MM.1S (cell line): ENCODE data around the gene SHISA6.

Source experiments
- DNase-seq: peaks from one replicate; pipeline ENCODE4 v3.0.0-alpha.2; 2015
- H2AFZ ChIP-seq: fragments of 300-600 bp; sonication (generic); 2 replicates; pipeline ENCODE4 v1.6.0; 2016; ENCODE audit warnings: antibody characterized with exemption, low read length
- H3F3A ChIP-seq: fragments of 300-600 bp; sonication (generic); 2 replicates; pipeline ENCODE4 v1.6.1; 2016; ENCODE audit warnings: mild to moderate bottlenecking, antibody characterized with exemption, low read length, moderate library complexity, mixed read lengths; ENCODE audit not compliant: insufficient read depth
- H3K27ac ChIP-seq: fragments of 300-600 bp; sonication (generic); 2 replicates; pipeline ENCODE4 v1.5.1; 2016; ENCODE audit warnings: mild to moderate bottlenecking, low read length
- H3K27me3 ChIP-seq: fragments of 300-600 bp; sonication (generic); replicated peaks from 2 replicates; pipeline ENCODE4 v1.6.0; 2016; ENCODE audit warnings: low read length; ENCODE audit not compliant: insufficient read depth
- H3K36me3 ChIP-seq: fragments of 300-600 bp; sonication (generic); replicated peaks from 2 replicates; pipeline ENCODE4 v1.6.1; 2016; ENCODE audit warnings: mild to moderate bottlenecking, low read length, mixed read lengths; ENCODE audit not compliant: insufficient read depth
- H3K4me1 ChIP-seq: fragments of 300-600 bp; sonication (generic); 2 replicates; pipeline ENCODE4 v1.6.1; 2016; ENCODE audit warnings: low read length, mixed read lengths
- H3K4me2 ChIP-seq: fragments of 300-600 bp; sonication (generic); 2 replicates; pipeline ENCODE4 v1.6.0; 2016; ENCODE audit warnings: low read depth, low read length
- H3K4me3 ChIP-seq: fragments of 300-600 bp; sonication (generic); 2 replicates; pipeline ENCODE4 v1.5.1; 2016; ENCODE audit warnings: low read length, mixed read lengths
- H3K79me2 ChIP-seq: fragments of 300-600 bp; sonication (generic); 2 replicates; pipeline ENCODE4 v1.6.1; 2016; ENCODE audit warnings: mixed run types, low read length, mixed read lengths
- H3K9ac ChIP-seq: fragments of 300-600 bp; sonication (generic); 2 replicates; pipeline ENCODE4 v1.6.1; 2016; ENCODE audit warnings: low read length, mixed read lengths
- H3K9me2 ChIP-seq: fragments of 300-600 bp; sonication (generic); replicated peaks from 2 replicates; pipeline ENCODE4 v1.6.1; 2016; ENCODE audit warnings: mild to moderate bottlenecking, low read length, mixed read lengths; ENCODE audit not compliant: insufficient read depth
- H3K9me3 ChIP-seq: fragments of 300-600 bp; sonication (generic); replicated peaks from 2 replicates; pipeline ENCODE4 v1.6.1; 2016; ENCODE audit warnings: mild to moderate bottlenecking, low read length, mixed read lengths; ENCODE audit not compliant: insufficient read depth
- H4K20me1 ChIP-seq: fragments of 300-600 bp; sonication (generic); 2 replicates; pipeline ENCODE4 v1.6.1; 2016; ENCODE audit warnings: mild to moderate bottlenecking, low read length, moderate library complexity, mixed read lengths; ENCODE audit not compliant: insufficient read depth
- EZH2 ChIP-seq: fragments of 300-600 bp; sonication (generic); optimal IDR thresholded peaks from 2 replicates; pipeline ENCODE3; 2017; ENCODE audit warnings: low read depth, mild to moderate bottlenecking, antibody characterized with exemption, low read length, mixed read lengths
- EZH2phosphoT487 ChIP-seq: fragments of 300-600 bp; sonication (generic); IDR thresholded peaks from 2 replicates; pipeline ENCODE4 v1.6.1; 2018; ENCODE audit warnings: antibody characterized with exemption, low read length
- TF ChIP-seq, protein P1 (sequence below): fragments of 300-600 bp; sonication (generic); IDR thresholded peaks from 2 replicates; pipeline ENCODE4 v1.5.1; 2016; ENCODE audit warnings: antibody characterized with exemption, low read length, mixed read lengths

The SHISA6 gene

DNA sequence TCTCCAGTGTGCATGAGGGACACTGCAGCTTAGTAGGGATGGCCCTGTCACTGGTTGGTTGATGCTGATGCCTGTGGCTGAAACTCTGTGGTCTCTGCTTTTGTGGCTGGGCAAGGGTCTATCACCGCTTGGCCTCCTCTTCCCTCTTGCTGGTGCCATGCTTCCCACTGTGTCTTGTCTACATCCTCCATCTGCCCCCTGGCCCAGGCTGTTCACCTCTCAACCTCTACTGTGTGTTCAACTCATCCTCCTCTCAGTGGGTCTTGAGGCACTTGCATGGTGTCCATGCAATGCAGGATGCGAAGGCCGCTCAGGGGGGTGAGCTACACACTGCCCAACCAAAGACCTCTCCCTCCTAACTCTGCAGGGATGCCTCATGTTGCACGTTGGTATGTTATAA is 19.8 kb upstream of the SHISA6 start:
- Histone ChIP-seq H3K36me3 (no peaks in the 10 kb centered on the region), H3K4me2 (no peak overlapping the region), H3K79me2 (no peaks in the 10 kb centered on the region), H2AFZ (no peak overlapping the region), H3K4me1 (no peaks in the 10 kb centered on the region), H4K20me1 (no peaks in the 10 kb centered on the region), H3K27ac (no peak overlapping the region), H3K27me3 (no peaks in the 10 kb centered on the region), H3K9ac (no peak overlapping the region), H3K4me3 (no peak overlapping the region), H3K9me2 (no peaks in the 10 kb centered on the region), H3K9me3 (no peaks in the 10 kb centered on the region), H3F3A (no peaks in the 10 kb centered on the region)
- TF ChIP-seq, protein P1, sequence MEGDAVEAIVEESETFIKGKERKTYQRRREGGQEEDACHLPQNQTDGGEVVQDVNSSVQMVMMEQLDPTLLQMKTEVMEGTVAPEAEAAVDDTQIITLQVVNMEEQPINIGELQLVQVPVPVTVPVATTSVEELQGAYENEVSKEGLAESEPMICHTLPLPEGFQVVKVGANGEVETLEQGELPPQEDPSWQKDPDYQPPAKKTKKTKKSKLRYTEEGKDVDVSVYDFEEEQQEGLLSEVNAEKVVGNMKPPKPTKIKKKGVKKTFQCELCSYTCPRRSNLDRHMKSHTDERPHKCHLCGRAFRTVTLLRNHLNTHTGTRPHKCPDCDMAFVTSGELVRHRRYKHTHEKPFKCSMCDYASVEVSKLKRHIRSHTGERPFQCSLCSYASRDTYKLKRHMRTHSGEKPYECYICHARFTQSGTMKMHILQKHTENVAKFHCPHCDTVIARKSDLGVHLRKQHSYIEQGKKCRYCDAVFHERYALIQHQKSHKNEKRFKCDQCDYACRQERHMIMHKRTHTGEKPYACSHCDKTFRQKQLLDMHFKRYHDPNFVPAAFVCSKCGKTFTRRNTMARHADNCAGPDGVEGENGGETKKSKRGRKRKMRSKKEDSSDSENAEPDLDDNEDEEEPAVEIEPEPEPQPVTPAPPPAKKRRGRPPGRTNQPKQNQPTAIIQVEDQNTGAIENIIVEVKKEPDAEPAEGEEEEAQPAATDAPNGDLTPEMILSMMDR: no peak
- TF ChIP-seq EZH2phosphoT487 (no peak), EZH2 (no peak)
- no peak for DNase-seq

DNA sequence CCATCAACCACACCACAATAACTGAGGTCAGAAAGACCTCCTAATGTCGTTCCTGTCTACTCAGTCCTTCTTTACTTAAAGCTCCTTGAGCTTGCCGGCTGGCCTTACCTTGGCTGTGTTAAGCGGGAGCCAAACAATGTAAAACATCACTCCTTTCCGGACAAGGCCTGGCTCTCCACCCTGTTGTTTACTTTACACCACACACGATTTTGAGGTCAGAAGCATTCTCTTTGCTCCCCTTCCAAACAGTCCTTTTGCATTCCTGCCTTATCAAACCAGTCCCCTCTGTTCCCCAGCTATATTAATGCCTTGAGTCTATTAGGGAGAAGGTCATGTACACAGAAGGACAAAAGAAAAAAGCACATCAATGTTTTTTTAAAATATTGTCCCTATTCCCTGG is 19.3 kb upstream of the SHISA6 start:
- Histone ChIP-seq H3F3A (no peaks in the 10 kb centered on the region), H3K79me2 (no peaks in the 10 kb centered on the region), H3K4me3 (no peak overlapping the region), H3K27me3 (no peaks in the 10 kb centered on the region), H3K9me2 (no peaks in the 10 kb centered on the region), H2AFZ (no peak overlapping the region), H3K4me1 (no peaks in the 10 kb centered on the region), H3K36me3 (no peaks in the 10 kb centered on the region), H3K27ac (no peak overlapping the region), H3K9me3 (no peaks in the 10 kb centered on the region), H4K20me1 (no peaks in the 10 kb centered on the region), H3K9ac (no peak overlapping the region), H3K4me2 (no peak overlapping the region)
- no peak for DNase-seq
- TF ChIP-seq, protein P1: no peak
- TF ChIP-seq EZH2phosphoT487 (no peak), EZH2 (no peak)

- Histone ChIP-seq H3K79me2 (no peaks in the 10 kb centered on the region), H3K9ac (no peak overlapping the region), H3K27ac (no peak overlapping the region), H2AFZ (no peak overlapping the region), H3K27me3 (no peaks in the 10 kb centered on the region), H3F3A (no peaks in the 10 kb centered on the region), H3K9me2 (no peaks in the 10 kb centered on the region), H3K4me2 (no peak overlapping the region), H3K36me3 (no peaks in the 10 kb centered on the region), H3K4me3 (no peak overlapping the region), H4K20me1 (no peaks in the 10 kb centered on the region), H3K4me1 (no peaks in the 10 kb centered on the region), H3K9me3 (no peaks in the 10 kb centered on the region)
- TF ChIP-seq EZH2phosphoT487 (no peak), EZH2 (no peak)
- TF ChIP-seq, protein P1: no peak
- DNase-seq: no peak
Observed at GRCh38 chr17:11238705-11239104, 2.3 kb upstream of the SHISA6 start.
